ENCODE measurements around the gene THAP5.

Gene THAP5

GRCh38 chr7:108537229-108537628 lies 32.3 kb downstream of the THAP5 start:
- no peak overlapping the region for H3K9ac ChIP-seq (ENCODE audit: low read depth in 1 of 2, low read length in 2 of 2)
- H3K27ac ChIP-seq (ENCODE audit: low read depth, low read length) = no peak overlapping the region
- H3K36me3 ChIP-seq (ENCODE audit: control insufficient read depth in 1 of 2, insufficient read depth in 2 of 2, low read length in 2 of 2) = no peaks in the 10 kb centered on the region
- H3K9me3 ChIP-seq (ENCODE audit: control insufficient read depth in 1 of 2, low read length in 2 of 2) = no peaks in the 10 kb centered on the region
- no peaks in the 10 kb centered on the region for H3K27me3 ChIP-seq (ENCODE audit: control insufficient read depth in 1 of 2, insufficient read depth in 2 of 2, low read length in 2 of 2)
- no peak overlapping the region for H3K4me3 ChIP-seq (ENCODE audit: low read depth in 1 of 2, low read length in 2 of 2)
- no peaks in the 10 kb centered on the region for H3K4me1 ChIP-seq (ENCODE audit: control insufficient read depth in 1 of 2, insufficient read depth in 2 of 2, low read length in 2 of 2)

- Histone ChIP-seq H3K27me3 (ENCODE audit: control insufficient read depth in 1 of 2, insufficient read depth in 2 of 2, low read length in 2 of 2) (no peaks in the 10 kb centered on the region), H3K9me3 (ENCODE audit: control insufficient read depth in 1 of 2, low read length in 2 of 2) (no peaks in the 10 kb centered on the region), H3K4me1 (ENCODE audit: control insufficient read depth in 1 of 2, insufficient read depth in 2 of 2, low read length in 2 of 2) (no peaks in the 10 kb centered on the region), H3K27ac (ENCODE audit: low read depth, low read length) (no peak overlapping the region), H3K9ac (ENCODE audit: low read depth in 1 of 2, low read length in 2 of 2) (no peak overlapping the region), H3K4me3 (ENCODE audit: low read depth in 1 of 2, low read length in 2 of 2) (no peak overlapping the region), H3K36me3 (ENCODE audit: control insufficient read depth in 1 of 2, insufficient read depth in 2 of 2, low read length in 2 of 2) (no peaks in the 10 kb centered on the region)
Observed at GRCh38 chr7:108535744-108536143, 33.8 kb downstream of the THAP5 start.

- no peaks in the 10 kb centered on the region for H3K4me1 ChIP-seq (ENCODE audit: control insufficient read depth in 1 of 2, insufficient read depth in 2 of 2, low read length in 2 of 2)
- H3K36me3 ChIP-seq (ENCODE audit: control insufficient read depth in 1 of 2, insufficient read depth in 2 of 2, low read length in 2 of 2) = no peaks in the 10 kb centered on the region
Observed at GRCh38 chr7:108535257-108535656, 34.2 kb downstream of the THAP5 start.

GRCh38 chr7:108533712-108534111 lies 35.8 kb downstream of the THAP5 start:
- H3K9ac ChIP-seq (ENCODE audit: low read depth in 1 of 2, low read length in 2 of 2) = no peak overlapping the region
- no peaks in the 10 kb centered on the region for H3K36me3 ChIP-seq (ENCODE audit: control insufficient read depth in 1 of 2, insufficient read depth in 2 of 2, low read length in 2 of 2)
- no peaks in the 10 kb centered on the region for H3K9me3 ChIP-seq (ENCODE audit: control insufficient read depth in 1 of 2, low read length in 2 of 2)
- peaks cover 0 to 5% of the 10 kb centered on the region in 2 donors for H3K4me1 ChIP-seq (ENCODE audit: control insufficient read depth in 1 of 2, insufficient read depth in 2 of 2, low read length in 2 of 2)
- no peak overlapping the region for H3K4me3 ChIP-seq (ENCODE audit: low read depth in 1 of 2, low read length in 2 of 2)
- H3K27ac ChIP-seq (ENCODE audit: low read depth, low read length) = no peak overlapping the region
- H3K27me3 ChIP-seq (ENCODE audit: control insufficient read depth in 1 of 2, insufficient read depth in 2 of 2, low read length in 2 of 2) = no peaks in the 10 kb centered on the region

More at GRCh38 chr7:108535257-108535656, 34.2 kb downstream of the THAP5 start:
- no peaks in the 10 kb centered on the region for H3K27me3 ChIP-seq (ENCODE audit: control insufficient read depth in 1 of 2, insufficient read depth in 2 of 2, low read length in 2 of 2)
- no peak overlapping the region for H3K9ac ChIP-seq (ENCODE audit: low read depth in 1 of 2, low read length in 2 of 2)
- no peaks in the 10 kb centered on the region for H3K9me3 ChIP-seq (ENCODE audit: control insufficient read depth in 1 of 2, low read length in 2 of 2)
- no peak overlapping the region for H3K27ac ChIP-seq (ENCODE audit: low read depth, low read length)
- H3K4me3 ChIP-seq (ENCODE audit: low read depth in 1 of 2, low read length in 2 of 2) = no peak overlapping the region

GRCh38 chr7:108529341-108529740 lies 40.2 kb downstream of the THAP5 start:
- H3K4me3 ChIP-seq (ENCODE audit: low read depth in 1 of 2, low read length in 2 of 2) = no peak overlapping the region
- no peak overlapping the region for H3K9ac ChIP-seq (ENCODE audit: low read depth in 1 of 2, low read length in 2 of 2)
- no peaks in the 10 kb centered on the region for H3K36me3 ChIP-seq (ENCODE audit: control insufficient read depth in 1 of 2, insufficient read depth in 2 of 2, low read length in 2 of 2)
- no peaks in the 10 kb centered on the region for H3K9me3 ChIP-seq (ENCODE audit: control insufficient read depth in 1 of 2, low read length in 2 of 2)
- H3K27ac ChIP-seq (ENCODE audit: low read depth, low read length) = no peak overlapping the region
- no peaks in the 10 kb centered on the region for H3K27me3 ChIP-seq (ENCODE audit: control insufficient read depth in 1 of 2, insufficient read depth in 2 of 2, low read length in 2 of 2)
- peaks cover 12 to 23% of the 10 kb centered on the region in 2 donors for H3K4me1 ChIP-seq (ENCODE audit: control insufficient read depth in 1 of 2, insufficient read depth in 2 of 2, low read length in 2 of 2)

- no peaks in the 10 kb centered on the region for H3K27me3 ChIP-seq (ENCODE audit: control insufficient read depth in 1 of 2, insufficient read depth in 2 of 2, low read length in 2 of 2)
- peak overlapping the region; percentile 11 for H3K27ac ChIP-seq (ENCODE audit: low read depth, low read length)
- H3K4me3 ChIP-seq (ENCODE audit: low read depth in 1 of 2, low read length in 2 of 2) = no peak overlapping the region
Observed at GRCh38 chr7:108528183-108528712, 41.3 kb downstream of the THAP5 start.

GRCh38 chr7:108526768-108527017 lies 42.8 kb downstream of the THAP5 start:
- H3K4me1 ChIP-seq (ENCODE audit: control insufficient read depth in 1 of 2, insufficient read depth in 2 of 2, low read length in 2 of 2) = peaks cover 19 to 32% of the 10 kb centered on the region in 2 donors

More at GRCh38 chr7:108528183-108528712, 41.3 kb downstream of the THAP5 start:
- peak overlapping the region in 1 of 2 donors; percentile 29 for H3K9ac ChIP-seq (ENCODE audit: low read depth in 1 of 2, low read length in 2 of 2)
- H3K4me1 ChIP-seq (ENCODE audit: control insufficient read depth in 1 of 2, insufficient read depth in 2 of 2, low read length in 2 of 2) = peaks cover 19 to 32% of the 10 kb centered on the region in 2 donors
- no peaks in the 10 kb centered on the region for H3K9me3 ChIP-seq (ENCODE audit: control insufficient read depth in 1 of 2, low read length in 2 of 2)
- no peaks in the 10 kb centered on the region for H3K36me3 ChIP-seq (ENCODE audit: control insufficient read depth in 1 of 2, insufficient read depth in 2 of 2, low read length in 2 of 2)

GRCh38 chr7:108525985-108526767 lies 43.3 kb downstream of the THAP5 start, which contains the start of gene PNPLA8:
PNPLA8 (minus strand) TSS chr7:108526135; CDS start chr7:108515491, 10,644 bp downstream.
- Histone ChIP-seq H3K9me3 (ENCODE audit: control insufficient read depth in 1 of 2, low read length in 2 of 2) (no peaks in the 10 kb centered on the region), H3K27me3 (ENCODE audit: control insufficient read depth in 1 of 2, insufficient read depth in 2 of 2, low read length in 2 of 2) (no peaks in the 10 kb centered on the region), H3K27ac (ENCODE audit: low read depth, low read length) (peak within 1 kb of the TSS; percentile 91), H3K36me3 (ENCODE audit: control insufficient read depth in 1 of 2, insufficient read depth in 2 of 2, low read length in 2 of 2) (no peaks in the 10 kb centered on the region), H3K9ac (ENCODE audit: low read depth in 1 of 2, low read length in 2 of 2) (peak within 1 kb of the TSS; percentile 97 to 99), H3K4me1 (ENCODE audit: control insufficient read depth in 1 of 2, insufficient read depth in 2 of 2, low read length in 2 of 2) (peaks cover 19 to 32% of the 10 kb centered on the region in 2 donors), H3K4me3 (ENCODE audit: low read depth in 1 of 2, low read length in 2 of 2) (peak within 1 kb of the TSS; percentile 92 to 94)

More at GRCh38 chr7:108526768-108527017, 42.8 kb downstream of the THAP5 start:
- Histone ChIP-seq H3K27ac (ENCODE audit: low read depth, low read length) (peak overlapping the region; percentile 91), H3K4me3 (ENCODE audit: low read depth in 1 of 2, low read length in 2 of 2) (peak overlapping the region; percentile 86 to 92), H3K9me3 (ENCODE audit: control insufficient read depth in 1 of 2, low read length in 2 of 2) (no peaks in the 10 kb centered on the region), H3K9ac (ENCODE audit: low read depth in 1 of 2, low read length in 2 of 2) (peak overlapping the region; percentile 76 to 96), H3K27me3 (ENCODE audit: control insufficient read depth in 1 of 2, insufficient read depth in 2 of 2, low read length in 2 of 2) (no peaks in the 10 kb centered on the region), H3K36me3 (ENCODE audit: control insufficient read depth in 1 of 2, insufficient read depth in 2 of 2, low read length in 2 of 2) (no peaks in the 10 kb centered on the region)

GRCh38 chr7:108525327-108525984 lies 44.0 kb downstream of the THAP5 start:
- peak overlapping the region; percentile 97 to 99 for H3K9ac ChIP-seq (ENCODE audit: low read depth in 1 of 2, low read length in 2 of 2)
- peaks cover 19 to 32% of the 10 kb centered on the region in 2 donors for H3K4me1 ChIP-seq (ENCODE audit: control insufficient read depth in 1 of 2, insufficient read depth in 2 of 2, low read length in 2 of 2)
- no peaks in the 10 kb centered on the region for H3K9me3 ChIP-seq (ENCODE audit: control insufficient read depth in 1 of 2, low read length in 2 of 2)
- no peaks in the 10 kb centered on the region for H3K27me3 ChIP-seq (ENCODE audit: control insufficient read depth in 1 of 2, insufficient read depth in 2 of 2, low read length in 2 of 2)
- H3K4me3 ChIP-seq (ENCODE audit: low read depth in 1 of 2, low read length in 2 of 2) = peak overlapping the region; percentile 92 to 94
- no peaks in the 10 kb centered on the region for H3K36me3 ChIP-seq (ENCODE audit: control insufficient read depth in 1 of 2, insufficient read depth in 2 of 2, low read length in 2 of 2)
- peak overlapping the region; percentile 91 for H3K27ac ChIP-seq (ENCODE audit: low read depth, low read length)

GRCh38 chr7:108522780-108523179 lies 46.7 kb downstream of the THAP5 start:
- no peak overlapping the region for H3K27ac ChIP-seq (ENCODE audit: low read depth, low read length)
- no peaks in the 10 kb centered on the region for H3K27me3 ChIP-seq (ENCODE audit: control insufficient read depth in 1 of 2, insufficient read depth in 2 of 2, low read length in 2 of 2)
- peaks cover 0 to 2% of the 10 kb centered on the region in 2 donors for H3K9me3 ChIP-seq (ENCODE audit: control insufficient read depth in 1 of 2, low read length in 2 of 2)
- H3K9ac ChIP-seq (ENCODE audit: low read depth in 1 of 2, low read length in 2 of 2) = no peak overlapping the region
- H3K4me1 ChIP-seq (ENCODE audit: control insufficient read depth in 1 of 2, insufficient read depth in 2 of 2, low read length in 2 of 2) = peaks cover 19 to 22% of the 10 kb centered on the region in 2 donors
- H3K36me3 ChIP-seq (ENCODE audit: control insufficient read depth in 1 of 2, insufficient read depth in 2 of 2, low read length in 2 of 2) = peaks cover 2 to 5% of the 10 kb centered on the region in 2 donors
- no peak overlapping the region for H3K4me3 ChIP-seq (ENCODE audit: low read depth in 1 of 2, low read length in 2 of 2)

All from duodenal mucosa (tissue), 2 donors.